Central memory CD8-positive, alpha-beta T cell (primary cell): Measurements from ENCODE around the gene GALNT9.

Source experiments
- ATAC-seq: fragments of 150-1000 bp; cut with Tn5 transposase; replicated peaks from 2 replicates; pipeline ENCODE4 v1.10.0; 2022; ENCODE audit warnings: mild to moderate bottlenecking, moderate FRiP score, moderate number of reproducible peaks; ENCODE audit not compliant: poor library complexity, severe bottlenecking; ENCODE audit errors: extremely low read depth
- DNase-seq, 2 donors: peaks; one replicate each; pipeline ENCODE4 v3.0.0; 2021; ENCODE audit warnings: low spot score in 2 of 2
- H3K27ac Mint-ChIP-seq: one replicate; pipeline ENCODE4 v1.8.0; 2022; ENCODE audit warnings: low read depth, mild to moderate bottlenecking, moderate library complexity, mixed read lengths
- H3K27me3 Mint-ChIP-seq: one replicate; pipeline ENCODE4 v1.8.0; 2022; ENCODE audit warnings: mixed read lengths
- H3K36me3 Mint-ChIP-seq: one replicate; pipeline ENCODE4 v1.8.0; 2022; ENCODE audit warnings: mild to moderate bottlenecking, moderate library complexity, mixed read lengths; ENCODE audit not compliant: insufficient read depth
- H3K4me1 Mint-ChIP-seq: one replicate; pipeline ENCODE4 v1.8.0; 2022; ENCODE audit warnings: mixed read lengths
- H3K4me3 Mint-ChIP-seq: one replicate; pipeline ENCODE4 v1.8.0; 2022; ENCODE audit warnings: mild to moderate bottlenecking, moderate library complexity, mixed read lengths
- H3K9me3 Mint-ChIP-seq: one replicate; pipeline ENCODE4 v1.8.0; 2022; ENCODE audit warnings: mixed read lengths

The GALNT9 gene

DNA sequence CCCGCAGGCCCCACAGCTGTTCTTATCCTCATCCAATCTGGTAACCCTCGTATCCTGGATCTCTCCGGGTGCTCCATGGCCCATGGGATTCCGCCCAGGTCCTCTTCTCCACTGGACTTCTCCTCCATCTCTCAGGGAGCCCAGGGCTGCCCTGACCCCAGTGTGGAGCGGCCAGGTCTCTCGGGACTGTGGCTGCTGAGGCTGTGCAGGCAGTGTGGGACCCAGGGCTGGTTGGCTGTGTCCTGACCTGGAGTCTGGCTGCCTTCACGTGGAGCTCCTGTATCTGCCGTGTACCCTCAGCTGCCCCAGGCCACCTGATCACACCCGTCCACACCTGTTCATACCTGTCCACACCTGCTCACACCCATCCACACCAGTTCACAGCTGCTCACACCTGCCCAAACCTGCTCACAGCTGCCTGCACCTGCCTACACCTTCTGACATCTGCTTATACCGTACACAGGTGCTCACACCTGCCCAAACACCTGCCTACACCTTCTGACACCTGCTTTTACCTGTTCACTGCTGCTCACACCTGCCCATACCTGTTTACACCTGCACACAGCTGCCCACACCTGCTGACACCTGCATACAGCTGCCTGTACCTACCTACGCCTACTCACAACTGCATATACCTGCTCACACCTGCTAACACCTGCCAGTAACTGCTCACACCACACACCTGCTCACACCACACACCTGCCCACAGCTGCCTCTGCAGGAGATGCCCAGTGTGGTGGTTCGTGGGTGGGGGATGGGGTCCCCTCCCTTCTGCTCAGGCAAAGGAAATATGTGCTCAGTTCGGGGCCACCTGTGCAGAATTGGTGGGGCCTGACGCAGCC lies 92.2 kb downstream of the GALNT9 start:
- Mint-ChIP-seq H3K4me3 (no peak overlapping the region), H3K36me3 (no peaks in the 10 kb centered on the region), H3K4me1 (no peaks in the 10 kb centered on the region), H3K9me3 (no peaks in the 10 kb centered on the region), H3K27ac (no peak overlapping the region), H3K27me3 (no peaks in the 10 kb centered on the region)
- DNase-seq (no peak), ATAC-seq (no peak)

- Mint-ChIP-seq H3K4me1 (no peaks in the 10 kb centered on the region), H3K9me3 (no peaks in the 10 kb centered on the region), H3K27me3 (no peaks in the 10 kb centered on the region), H3K4me3 (no peak overlapping the region), H3K27ac (no peak overlapping the region), H3K36me3 (no peaks in the 10 kb centered on the region)
- ATAC-seq, result no peak
- DNase-seq, result no peak
These were observed 93.1 kb downstream of the GALNT9 start for GRCh38 chr12:132236129-132236929.

- no peak overlapping the region for H3K4me3 Mint-ChIP-seq
- H3K36me3 Mint-ChIP-seq, result no peaks in the 10 kb centered on the region
- no peaks in the 10 kb centered on the region for H3K4me1 Mint-ChIP-seq
- H3K27ac Mint-ChIP-seq, result no peak overlapping the region
- ATAC-seq (no peak), DNase-seq (no peak)
- H3K27me3 Mint-ChIP-seq, result no peaks in the 10 kb centered on the region
- no peaks in the 10 kb centered on the region for H3K9me3 Mint-ChIP-seq
These were observed 94.1 kb downstream of the GALNT9 start for GRCh38 chr12:132235116-132235820.

DNA sequence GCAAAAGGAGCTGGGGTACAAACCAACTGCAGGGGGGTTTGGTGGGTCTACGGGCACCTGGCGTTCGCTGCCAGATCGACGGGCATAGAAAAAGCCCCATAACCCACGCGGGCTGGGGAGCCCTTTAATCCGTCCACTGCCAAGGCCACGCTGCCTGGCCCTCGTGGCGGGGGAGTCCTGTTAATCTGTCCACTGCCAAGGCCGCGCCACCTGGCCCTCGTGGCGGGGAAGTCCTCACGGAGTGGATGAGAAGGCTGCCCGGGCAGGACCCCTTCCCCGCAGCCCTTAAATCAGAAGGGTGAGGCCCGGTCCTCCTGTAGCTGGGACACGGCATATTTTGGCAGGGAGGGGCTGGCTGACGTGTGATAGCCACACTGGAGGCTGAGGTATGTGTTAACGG lies 99.0 kb downstream of the GALNT9 start:
- no peak overlapping the region for H3K4me3 Mint-ChIP-seq
- DNase-seq (no peak), ATAC-seq (no peak)
- H3K27ac Mint-ChIP-seq, result no peak overlapping the region
- H3K9me3 Mint-ChIP-seq, result no peaks in the 10 kb centered on the region
- no peaks in the 10 kb centered on the region for H3K4me1 Mint-ChIP-seq
- no peaks in the 10 kb centered on the region for H3K36me3 Mint-ChIP-seq
- H3K27me3 Mint-ChIP-seq, result no peaks in the 10 kb centered on the region

- H3K27ac Mint-ChIP-seq, result no peak overlapping the region
- no peak for DNase-seq
These were observed 99.5 kb downstream of the GALNT9 start for GRCh38 chr12:132229926-132230325.

GRCh38 chr12:132229193-132229760 lies 100.1 kb downstream of the GALNT9 start:
- no peak overlapping the region for H3K4me3 Mint-ChIP-seq
- no peaks in the 10 kb centered on the region for H3K27me3 Mint-ChIP-seq
- DNase-seq (no peak), ATAC-seq (no peak)
- no peaks in the 10 kb centered on the region for H3K36me3 Mint-ChIP-seq
- H3K4me1 Mint-ChIP-seq, result no peaks in the 10 kb centered on the region
- no peak overlapping the region for H3K27ac Mint-ChIP-seq
- no peaks in the 10 kb centered on the region for H3K9me3 Mint-ChIP-seq

More at GRCh38 chr12:132229926-132230325, 99.5 kb downstream of the GALNT9 start:
- H3K4me3 Mint-ChIP-seq, result no peak overlapping the region
- no peaks in the 10 kb centered on the region for H3K9me3 Mint-ChIP-seq
- no peaks in the 10 kb centered on the region for H3K36me3 Mint-ChIP-seq
- ATAC-seq, result no peak
- no peaks in the 10 kb centered on the region for H3K4me1 Mint-ChIP-seq
- no peaks in the 10 kb centered on the region for H3K27me3 Mint-ChIP-seq

GRCh38 chr12:132228476-132229192 lies 100.8 kb downstream of the GALNT9 start:
- no peaks in the 10 kb centered on the region for H3K27me3 Mint-ChIP-seq
- H3K4me3 Mint-ChIP-seq, result no peak overlapping the region
- no peak overlapping the region for H3K27ac Mint-ChIP-seq
- no peak for ATAC-seq
- no peaks in the 10 kb centered on the region for H3K9me3 Mint-ChIP-seq
- no peak for DNase-seq
- no peaks in the 10 kb centered on the region for H3K4me1 Mint-ChIP-seq
- H3K36me3 Mint-ChIP-seq, result no peaks in the 10 kb centered on the region

DNA sequence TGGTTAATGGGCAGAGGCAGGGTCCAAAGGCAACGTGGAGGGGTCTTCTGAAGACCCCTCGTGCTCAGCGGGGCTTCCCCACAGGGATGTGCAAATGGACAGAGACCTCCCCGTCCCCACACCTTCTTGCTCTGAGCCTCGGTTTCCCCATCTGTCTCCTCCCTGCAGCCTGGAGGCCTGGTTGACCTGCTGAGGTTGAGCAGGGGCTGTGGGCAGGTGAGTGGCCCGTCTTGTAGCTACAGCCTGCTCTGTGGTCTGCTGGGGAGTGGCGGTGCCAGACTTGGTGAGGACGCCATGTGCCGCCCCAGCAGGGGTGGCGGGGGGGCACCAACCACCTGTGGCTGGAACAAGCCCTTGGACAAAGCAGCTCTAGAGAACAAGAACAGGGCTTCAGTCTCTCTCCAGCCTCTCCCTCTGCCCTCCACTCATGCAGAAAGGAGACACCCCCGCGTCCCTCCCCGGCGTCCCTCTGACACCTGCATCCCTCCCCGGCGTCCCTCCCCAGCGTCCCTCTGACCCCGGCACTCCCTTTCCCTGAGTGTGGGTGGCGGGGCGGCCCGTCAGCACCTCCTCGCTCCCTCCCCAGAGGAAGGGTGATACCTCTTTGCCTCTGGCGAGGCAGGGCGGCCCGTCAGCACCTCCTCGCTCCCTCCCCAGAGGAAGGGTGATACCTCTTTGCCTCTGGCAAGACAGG lies 101.5 kb downstream of the GALNT9 start:
- DNase-seq, result no peak
- Mint-ChIP-seq H3K27ac (no peak overlapping the region), H3K27me3 (no peaks in the 10 kb centered on the region), H3K36me3 (no peaks in the 10 kb centered on the region), H3K9me3 (no peaks in the 10 kb centered on the region), H3K4me1 (no peaks in the 10 kb centered on the region), H3K4me3 (no peak overlapping the region)
- no peak for ATAC-seq

DNA sequence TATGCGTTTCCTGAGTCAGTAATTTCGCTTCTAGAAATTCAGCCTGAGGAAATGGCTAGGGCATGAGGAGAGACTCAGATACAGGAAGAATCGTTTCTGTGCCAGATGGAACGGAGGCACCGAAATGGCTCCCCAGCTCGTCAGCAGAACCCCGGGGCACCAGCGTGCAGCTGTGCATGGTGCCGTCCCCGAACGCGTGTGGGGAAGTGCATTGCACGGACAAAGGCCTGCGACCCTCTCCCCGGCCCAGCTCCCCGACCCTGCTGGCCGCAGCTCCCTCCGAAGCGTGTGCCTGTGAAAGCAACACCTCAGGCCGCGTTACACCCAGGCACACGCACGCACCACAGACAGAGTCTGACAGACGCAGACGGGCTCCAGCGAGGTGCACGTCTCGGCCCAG lies 102.3 kb downstream of the GALNT9 start:
- no peaks in the 10 kb centered on the region for H3K27me3 Mint-ChIP-seq
- no peak for ATAC-seq
- no peaks in the 10 kb centered on the region for H3K9me3 Mint-ChIP-seq
- no peak overlapping the region for H3K4me3 Mint-ChIP-seq
- H3K36me3 Mint-ChIP-seq, result peaks cover 2% of the 10 kb centered on the region
- no peak for DNase-seq
- H3K4me1 Mint-ChIP-seq, result peaks cover 5% of the 10 kb centered on the region
- no peak overlapping the region for H3K27ac Mint-ChIP-seq

DNA sequence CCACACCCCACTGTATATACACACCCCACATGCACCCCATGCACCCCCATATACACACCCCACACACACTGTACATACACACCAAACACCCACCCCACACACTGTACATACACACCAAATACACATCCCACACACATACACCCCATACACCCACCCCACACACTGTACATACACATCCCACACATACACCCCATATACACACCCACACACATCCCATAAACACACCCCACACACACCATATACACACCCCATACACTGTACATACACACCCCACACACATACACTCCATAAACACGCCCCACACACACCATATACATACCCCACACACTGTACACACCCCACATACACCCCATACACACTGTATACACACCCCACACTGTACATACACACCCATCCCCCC lies 102.8 kb downstream of the GALNT9 start:
- Mint-ChIP-seq H3K27me3 (no peaks in the 10 kb centered on the region), H3K9me3 (no peaks in the 10 kb centered on the region), H3K4me1 (peaks cover 5% of the 10 kb centered on the region), H3K4me3 (no peak overlapping the region), H3K27ac (no peak overlapping the region), H3K36me3 (peaks cover 2% of the 10 kb centered on the region)
- DNase-seq (no peak), ATAC-seq (no peak)

GRCh38 chr12:132225214-132225613 lies 104.2 kb downstream of the GALNT9 start:
- H3K27ac Mint-ChIP-seq, result no peak overlapping the region
- H3K4me1 Mint-ChIP-seq, result peaks cover 5% of the 10 kb centered on the region
- no peaks in the 10 kb centered on the region for H3K9me3 Mint-ChIP-seq
- peaks cover 2% of the 10 kb centered on the region for H3K36me3 Mint-ChIP-seq
- H3K4me3 Mint-ChIP-seq, result no peak overlapping the region
- DNase-seq (no peak), ATAC-seq (no peak)
- H3K27me3 Mint-ChIP-seq, result peaks cover 2% of the 10 kb centered on the region
